Activated naive CD8-positive, alpha-beta T cell treated with anti-CD3 and anti-CD28 coated beads, Interleukin-2, amount 50 U/mL, for 24 hours (primary cell): ENCODE measurements around the gene IGFBP7.
"Not testable (repeated sequence)": the region's sequence is repeated elsewhere in the genome, so short reads cannot be mapped to it uniquely, and the experiment has no call there.

Experiments
- ATAC-seq: fragments of 150-1000 bp; cut with Tn5 transposase; one replicate; pipeline ENCODE4 v1.10.0; 2021
- DNase-seq: peaks from one replicate; pipeline ENCODE4 v3.0.0; 2021
- H3K27ac Mint-ChIP-seq: one replicate; pipeline ENCODE4 v1.8.0; 2021; ENCODE audit warnings: mild to moderate bottlenecking, mixed read lengths
- H3K27me3 Mint-ChIP-seq: one replicate; pipeline ENCODE4 v1.8.0; 2021; ENCODE audit warnings: mixed read lengths
- H3K36me3 Mint-ChIP-seq: one replicate; pipeline ENCODE4 v1.8.0; 2021; ENCODE audit warnings: low read depth, mixed read lengths
- H3K4me1 Mint-ChIP-seq: one replicate; pipeline ENCODE4 v1.8.0; 2021; ENCODE audit warnings: mixed read lengths
- H3K4me3 Mint-ChIP-seq: one replicate; pipeline ENCODE4 v1.8.0; 2021; ENCODE audit warnings: mild to moderate bottlenecking, moderate library complexity, mixed read lengths
- H3K9me3 Mint-ChIP-seq: one replicate; pipeline ENCODE4 v1.8.0; 2021; ENCODE audit warnings: mixed read lengths

IGFBP7 gene

GRCh38 chr4:57059890-57060716, 50.1 kb downstream of the IGFBP7 start:
- Mint-ChIP-seq H3K4me3 (no peak overlapping the region), H3K27ac (no peak overlapping the region), H3K27me3 (peaks cover 17% of the 10 kb centered on the region), H3K9me3 (no peaks in the 10 kb centered on the region), H3K36me3 (no peaks in the 10 kb centered on the region), H3K4me1 (no peaks in the 10 kb centered on the region)
- DNase-seq (no peak), ATAC-seq (no peak)

GRCh38 chr4:57055886-57056285, 54.3 kb downstream of the IGFBP7 start:
- H3K4me3 Mint-ChIP-seq = no peak overlapping the region
- H3K27me3 Mint-ChIP-seq = peaks cover 17% of the 10 kb centered on the region
- DNase-seq (no peak), ATAC-seq (no peak)
- H3K9me3 Mint-ChIP-seq = no peaks in the 10 kb centered on the region
- no peaks in the 10 kb centered on the region for H3K4me1 Mint-ChIP-seq
- H3K36me3 Mint-ChIP-seq = no peaks in the 10 kb centered on the region
- no peak overlapping the region for H3K27ac Mint-ChIP-seq

GRCh38 chr4:57053508-57053907, 56.7 kb downstream of the IGFBP7 start:
- Mint-ChIP-seq H3K36me3 (no peaks in the 10 kb centered on the region), H3K4me1 (no peaks in the 10 kb centered on the region), H3K9me3 (no peaks in the 10 kb centered on the region), H3K4me3 (no peak overlapping the region), H3K27ac (no peak overlapping the region), H3K27me3 (peaks cover 14% of the 10 kb centered on the region)
- ATAC-seq (no peak), DNase-seq (no peak)

GRCh38 chr4:57051524-57051923, 58.7 kb downstream of the IGFBP7 start:
- Mint-ChIP-seq H3K27me3 (peaks cover 14% of the 10 kb centered on the region), H3K36me3 (no peaks in the 10 kb centered on the region), H3K27ac (no peak overlapping the region), H3K9me3 (no peaks in the 10 kb centered on the region), H3K4me3 (no peak overlapping the region), H3K4me1 (no peaks in the 10 kb centered on the region)
- no peak for ATAC-seq
- no peak for DNase-seq

- Mint-ChIP-seq H3K9me3 (no peaks in the 10 kb centered on the region), H3K36me3 (no peaks in the 10 kb centered on the region), H3K4me3 (no peak overlapping the region), H3K27me3 (peaks cover 11% of the 10 kb centered on the region), H3K4me1 (no peaks in the 10 kb centered on the region), H3K27ac (no peak overlapping the region)
- no peak for ATAC-seq
- no peak for DNase-seq
These were observed 59.1 kb downstream of the IGFBP7 start for GRCh38 chr4:57051095-57051494.

- ATAC-seq (no peak), DNase-seq (no peak)
- H3K4me1 Mint-ChIP-seq = no peaks in the 10 kb centered on the region
- H3K36me3 Mint-ChIP-seq = no peaks in the 10 kb centered on the region
- H3K27ac Mint-ChIP-seq = no peak overlapping the region
- no peak overlapping the region for H3K4me3 Mint-ChIP-seq
- no peaks in the 10 kb centered on the region for H3K9me3 Mint-ChIP-seq
- H3K27me3 Mint-ChIP-seq = peaks cover 6% of the 10 kb centered on the region
These were observed 61.4 kb downstream of the IGFBP7 start for GRCh38 chr4:57048590-57049304.

- H3K27ac Mint-ChIP-seq, H3K4me1 Mint-ChIP-seq, DNase-seq, ATAC-seq, H3K36me3 Mint-ChIP-seq, H3K9me3 Mint-ChIP-seq, H3K27me3 Mint-ChIP-seq, H3K4me3 Mint-ChIP-seq: not testable (repeated sequence)
These were observed 63.1 kb downstream of the IGFBP7 start for GRCh38 chr4:57047046-57047445.

GRCh38 chr4:57044996-57045395, 65.2 kb downstream of the IGFBP7 start:
- H3K4me3 Mint-ChIP-seq = no peak overlapping the region
- DNase-seq (no peak), ATAC-seq (no peak)
- peaks cover 6% of the 10 kb centered on the region for H3K27me3 Mint-ChIP-seq
- H3K36me3 Mint-ChIP-seq = no peaks in the 10 kb centered on the region
- H3K9me3 Mint-ChIP-seq = no peaks in the 10 kb centered on the region
- no peak overlapping the region for H3K27ac Mint-ChIP-seq
- no peaks in the 10 kb centered on the region for H3K4me1 Mint-ChIP-seq

- DNase-seq = no peak
- no peaks in the 10 kb centered on the region for H3K4me1 Mint-ChIP-seq
- no peak for ATAC-seq
- no peak overlapping the region for H3K27ac Mint-ChIP-seq
- H3K27me3 Mint-ChIP-seq = peaks cover 6% of the 10 kb centered on the region
- no peaks in the 10 kb centered on the region for H3K36me3 Mint-ChIP-seq
- no peaks in the 10 kb centered on the region for H3K9me3 Mint-ChIP-seq
- no peak overlapping the region for H3K4me3 Mint-ChIP-seq
These were observed 65.9 kb downstream of the IGFBP7 start for GRCh38 chr4:57044279-57044678.

- Mint-ChIP-seq H3K4me3 (no peak overlapping the region), H3K27me3 (peaks cover 6% of the 10 kb centered on the region), H3K9me3 (no peaks in the 10 kb centered on the region), H3K27ac (no peak overlapping the region), H3K36me3 (no peaks in the 10 kb centered on the region), H3K4me1 (no peaks in the 10 kb centered on the region)
- DNase-seq (no peak), ATAC-seq (no peak)
These were observed 66.6 kb downstream of the IGFBP7 start for GRCh38 chr4:57043347-57044251.

GRCh38 chr4:57042711-57043169, 67.4 kb downstream of the IGFBP7 start:
- Mint-ChIP-seq H3K9me3 (no peaks in the 10 kb centered on the region), H3K27ac (no peak overlapping the region), H3K4me1 (no peaks in the 10 kb centered on the region), H3K27me3 (peaks cover 6% of the 10 kb centered on the region), H3K36me3 (no peaks in the 10 kb centered on the region), H3K4me3 (no peak overlapping the region)
- ATAC-seq = no peak
- no peak for DNase-seq

GRCh38 chr4:57041020-57041419, 69.2 kb downstream of the IGFBP7 start:
- Mint-ChIP-seq H3K27me3 (no peaks in the 10 kb centered on the region), H3K9me3 (no peaks in the 10 kb centered on the region), H3K36me3 (no peaks in the 10 kb centered on the region), H3K27ac (no peak overlapping the region), H3K4me1 (no peaks in the 10 kb centered on the region), H3K4me3 (no peak overlapping the region)
- ATAC-seq (no peak), DNase-seq (no peak)

GRCh38 chr4:57040510-57040909, 69.7 kb downstream of the IGFBP7 start:
- H3K27ac Mint-ChIP-seq = no peak overlapping the region
- no peaks in the 10 kb centered on the region for H3K27me3 Mint-ChIP-seq
- no peaks in the 10 kb centered on the region for H3K4me1 Mint-ChIP-seq
- no peaks in the 10 kb centered on the region for H3K36me3 Mint-ChIP-seq
- no peak for DNase-seq
- no peaks in the 10 kb centered on the region for H3K9me3 Mint-ChIP-seq
- no peak overlapping the region for H3K4me3 Mint-ChIP-seq
- no peak for ATAC-seq

- DNase-seq = no peak
- Mint-ChIP-seq H3K4me1 (no peaks in the 10 kb centered on the region), H3K9me3 (no peaks in the 10 kb centered on the region), H3K4me3 (no peak overlapping the region), H3K27me3 (no peaks in the 10 kb centered on the region), H3K36me3 (no peaks in the 10 kb centered on the region), H3K27ac (no peak overlapping the region)
- no peak for ATAC-seq
These were observed 70.8 kb downstream of the IGFBP7 start for GRCh38 chr4:57039345-57039744.
